Omental fat pad (tissue), 4 donors: Measurements from ENCODE around the gene OR2T1. TPM values are rescaled to one million over a fixed set of nuclear protein-coding genes. Genes with fewer than 3 reads are reported as not detected.

ENCODE experiments used
- ATAC-seq: fragments of 150-250 bp; one replicate; pipeline ENCODE4 v1.9.1; 2016; ENCODE audit warnings: mild to moderate bottlenecking, moderate library complexity; ENCODE audit not compliant: low FRiP score
- DNase-seq: peaks from one replicate; pipeline ENCODE4 v3.0.0-alpha.2; 2019; ENCODE audit warnings: low spot score
- CTCF ChIP-seq, 3 donors: fragments of 450-650 bp; IDR thresholded peaks; one replicate each; pipeline ENCODE4 v1.5.1; 2016 to 2017; ENCODE audit warnings: antibody characterized with exemption in 3 of 3, mild to moderate bottlenecking in 3 of 3, moderate library complexity in 2 of 3
- total RNA-seq, 4 donors: library from RNA; depleted of rRNA; stranded (reverse); fragments of >200 nt; gene quantifications; one replicate each; pipeline ENCODE4 v1.1.0, GENCODE V29; 2016

OR2T1 gene
- total RNA-seq, 4 donors from 2014 or later: not detected

DNA sequence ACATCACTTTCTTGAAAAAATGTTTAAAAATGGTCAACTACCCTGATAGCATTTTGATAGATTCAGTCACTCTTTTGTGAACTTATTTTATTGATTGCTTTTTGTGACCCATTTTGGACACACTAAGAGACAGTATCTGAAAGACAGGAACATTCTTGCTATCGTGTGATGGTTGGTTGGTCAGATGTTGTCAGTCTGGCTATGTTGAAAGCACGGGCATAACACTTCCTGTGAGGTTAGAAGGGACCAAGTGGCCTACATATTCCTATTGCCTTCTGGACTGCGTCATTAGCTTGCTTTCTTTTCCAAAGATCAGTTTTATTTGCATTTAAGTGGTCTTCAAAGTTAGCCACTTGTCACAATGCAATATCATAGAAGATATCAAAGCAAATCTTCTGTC is 25.9 kb upstream of the OR2T1 start:
- ATAC-seq (no peak), DNase-seq (no peak)
- no peak for TF ChIP-seq CTCF (IDR thresholded peaks at IDR 0.05)

GRCh38 chr1:248380854-248381253 is 22.0 kb upstream of the OR2T1 start:
- ATAC-seq (no peak), DNase-seq (no peak)
- TF ChIP-seq CTCF (IDR thresholded peaks at IDR 0.05): no peak

DNA sequence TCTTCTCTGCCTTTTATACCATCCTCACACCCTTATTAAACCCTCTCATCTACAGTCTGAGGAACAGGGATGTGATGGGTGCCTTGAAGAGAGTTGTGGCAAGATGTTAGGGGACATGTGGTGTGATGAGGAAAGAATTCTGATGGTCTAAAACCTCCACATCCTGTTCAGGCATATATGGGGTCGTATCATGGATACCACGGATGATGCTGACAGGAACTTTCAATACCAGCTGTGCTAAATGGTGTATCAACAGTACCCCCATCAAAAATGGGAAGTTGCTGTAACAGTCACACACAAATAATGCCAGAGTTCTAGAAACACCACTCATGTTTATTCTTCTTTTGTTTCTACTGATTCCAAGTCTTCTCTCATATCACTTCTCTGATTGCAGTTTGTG is 14.4 kb upstream of the OR2T1 start:
- no peak for TF ChIP-seq CTCF (IDR thresholded peaks at IDR 0.05)
- no peak for ATAC-seq
- no peak for DNase-seq

DNA sequence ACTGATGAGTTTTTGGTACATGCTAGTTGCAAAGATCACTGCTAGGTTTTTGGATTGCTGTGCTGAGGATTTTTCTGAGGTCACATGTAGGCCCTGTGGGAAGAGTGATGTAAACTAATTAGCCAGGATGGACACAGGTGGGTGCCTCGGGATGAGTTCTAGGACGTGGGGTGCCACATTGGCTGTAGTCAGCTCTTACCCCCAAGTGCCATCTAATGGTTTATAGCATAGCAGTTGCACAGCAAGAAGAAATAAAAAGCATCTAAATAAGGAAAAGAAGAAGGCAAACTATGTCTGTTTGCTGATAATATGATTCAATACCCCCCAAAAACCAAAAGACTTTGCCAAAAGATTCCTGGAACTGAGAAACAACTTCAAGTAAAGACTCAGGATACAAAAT is 9.8 kb upstream of the OR2T1 start:
- ATAC-seq: no peak
- no peak for TF ChIP-seq CTCF (IDR thresholded peaks at IDR 0.05)

GRCh38 chr1:248404024-248404423 is 1.2 kb downstream of the OR2T1 start:
- TF ChIP-seq CTCF (IDR thresholded peaks at IDR 0.05): no peak
- no peak for ATAC-seq

More for the DNA sequence above, 9.8 kb upstream of the OR2T1 start:
- no peak for DNase-seq

DNA sequence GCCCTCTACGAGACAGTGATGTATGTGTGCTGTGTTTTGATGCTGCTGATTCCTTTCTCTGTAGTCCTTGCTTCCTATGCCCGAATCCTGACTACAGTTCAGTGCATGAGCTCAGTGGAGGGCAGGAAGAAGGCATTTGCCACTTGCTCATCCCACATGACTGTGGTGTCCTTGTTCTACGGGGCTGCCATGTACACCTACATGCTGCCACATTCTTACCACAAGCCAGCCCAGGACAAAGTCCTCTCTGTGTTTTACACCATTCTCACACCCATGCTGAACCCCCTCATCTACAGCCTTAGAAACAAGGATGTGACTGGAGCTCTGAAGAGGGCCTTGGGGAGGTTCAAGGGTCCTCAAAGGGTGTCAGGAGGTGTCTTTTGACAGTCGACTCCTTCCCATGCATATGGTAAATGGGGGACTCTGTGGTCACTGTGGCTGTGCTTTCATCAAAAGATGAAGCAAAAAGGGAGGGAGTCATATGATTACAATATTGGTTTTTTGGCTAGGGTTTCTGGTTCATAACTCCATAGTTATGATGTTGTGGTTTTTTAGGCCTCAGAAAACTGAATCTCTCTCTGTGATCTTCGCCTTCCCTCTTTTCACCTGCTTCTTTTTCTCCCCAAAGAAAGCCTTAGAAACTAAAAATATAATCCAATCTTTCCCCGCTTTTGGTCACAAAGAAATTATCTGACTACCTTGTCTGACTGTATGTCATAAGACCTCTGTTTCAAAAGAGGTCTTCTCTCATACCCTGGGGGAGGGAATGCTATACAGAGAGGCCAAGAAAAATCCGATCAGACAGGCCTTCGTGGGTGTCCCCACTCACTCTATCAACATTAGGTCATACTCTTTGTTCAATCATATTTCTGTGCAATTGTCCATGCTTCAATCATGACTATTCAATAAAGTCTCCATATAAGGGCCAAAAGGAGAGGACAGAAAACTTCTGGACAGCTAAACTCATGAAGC is 4.2 kb downstream of the OR2T1 start:
- ATAC-seq: no peak
- no peak for TF ChIP-seq CTCF (IDR thresholded peaks at IDR 0.05)
- no peak for DNase-seq

More at GRCh38 chr1:248404024-248404423, 1.2 kb downstream of the OR2T1 start:
- DNase-seq: no peak

DNA sequence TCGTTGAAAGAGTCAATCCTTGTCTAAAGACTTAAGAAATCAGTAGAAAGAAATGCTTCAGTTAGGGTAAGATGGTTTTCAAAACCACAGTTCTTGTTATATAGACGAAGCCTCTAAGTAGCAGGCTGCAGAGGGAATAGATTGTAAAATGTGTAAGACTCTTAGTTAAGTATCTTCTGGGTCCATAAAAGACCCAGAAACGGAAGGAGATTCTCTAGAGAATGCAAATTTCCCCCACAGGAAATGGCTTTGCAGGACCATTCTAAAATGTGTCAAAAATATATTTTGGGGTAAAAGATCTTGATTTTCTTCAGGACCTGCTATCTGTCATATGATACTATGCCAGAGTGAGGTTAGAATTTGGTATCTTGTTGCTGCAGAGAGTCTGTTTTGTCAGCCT is 13.4 kb downstream of the OR2T1 start:
- ATAC-seq (no peak), DNase-seq (no peak)
- TF ChIP-seq CTCF (IDR thresholded peaks at IDR 0.05): no peak
